GM11168 (cell line): ENCODE data around the gene CMTM1.

Experiments
- in situ Hi-C: fragments of 300-500 bp; cut with MboI; formaldehyde crosslinking; loops from one replicate; pipeline ENCODE4 v1.12.0; 2022; ENCODE audit warnings: low sequenced_read_pairs; ENCODE audit not compliant: unreplicated experiment

Gene CMTM1

DNA sequence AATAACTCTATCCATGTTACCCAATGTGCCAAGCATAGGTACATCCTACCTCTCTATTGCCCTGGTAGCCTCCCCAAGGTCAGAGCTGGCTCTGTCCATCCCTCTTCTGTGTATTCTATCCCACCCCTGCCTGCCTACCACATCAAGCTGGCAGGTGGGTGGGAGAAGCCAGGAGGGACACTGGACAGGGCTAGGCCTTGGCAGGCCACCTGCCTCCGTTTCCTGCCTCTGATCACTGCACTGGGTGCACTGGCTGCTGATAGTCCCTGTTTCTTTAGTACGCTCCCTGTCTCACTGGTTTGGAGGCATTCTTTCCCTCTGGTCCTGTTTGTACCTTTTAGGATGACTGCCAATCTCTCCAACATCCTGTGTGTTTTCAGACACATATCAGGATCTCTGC, 29.0 kb upstream of the CMTM1 start:
- in situ Hi-C loops, result no loop called here

GRCh38 chr16:66538910-66539309, 27.3 kb upstream of the CMTM1 start:
- in situ Hi-C loops, result no loop called here

GRCh38 chr16:66539623-66540469, 26.4 kb upstream of the CMTM1 start:
- in situ Hi-C loops, result no loop called here

DNA sequence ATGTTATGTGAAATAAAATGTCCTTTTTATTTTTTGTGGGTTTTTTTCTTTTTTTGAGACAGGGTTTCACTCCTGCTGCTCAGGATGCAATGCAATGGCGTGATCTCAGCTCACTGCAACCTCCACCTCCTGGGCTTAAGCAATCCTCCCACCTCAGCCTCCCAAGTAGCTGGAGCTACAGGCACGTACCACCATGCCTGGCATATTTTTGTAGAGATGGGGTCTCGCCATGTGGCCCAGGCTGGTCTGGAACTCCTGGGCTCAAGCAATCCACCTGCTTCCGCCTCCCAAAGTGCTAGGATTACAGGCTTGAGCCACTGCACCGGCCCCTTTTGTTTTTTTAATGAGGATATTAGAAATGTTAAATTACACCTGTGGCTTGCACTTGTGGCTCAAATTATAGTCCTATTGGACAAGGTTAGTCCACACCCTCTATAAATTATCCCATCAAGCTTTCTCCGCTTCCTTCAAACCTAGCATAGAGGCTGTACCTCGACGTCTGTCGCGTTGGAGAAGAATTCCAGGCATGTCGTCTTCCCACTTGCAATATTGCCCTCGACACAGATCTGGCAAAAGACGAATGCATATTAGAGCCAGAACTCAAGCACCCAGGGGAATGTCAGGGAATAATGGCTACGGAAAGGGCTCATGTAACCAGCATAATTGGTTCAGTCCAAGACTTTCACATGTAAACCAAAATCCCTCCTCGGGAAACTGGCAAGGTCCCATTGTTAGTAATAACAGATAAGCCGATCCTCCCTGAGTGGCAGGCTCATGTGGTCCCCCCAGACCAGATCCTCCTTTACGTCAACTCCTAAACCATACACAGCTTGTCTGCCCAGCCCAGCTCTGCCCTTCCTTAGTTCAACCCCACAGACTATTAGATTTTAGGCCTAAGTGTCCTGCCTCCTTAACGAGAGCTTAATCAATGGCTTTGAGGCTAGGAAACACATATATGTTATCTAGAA, 24.6 kb upstream of the CMTM1 start:
- in situ Hi-C loops, result no loop called here

- in situ Hi-C loops, result no loop called here
These were observed 23.8 kb upstream of the CMTM1 start for GRCh38 chr16:66542396-66542795.

DNA sequence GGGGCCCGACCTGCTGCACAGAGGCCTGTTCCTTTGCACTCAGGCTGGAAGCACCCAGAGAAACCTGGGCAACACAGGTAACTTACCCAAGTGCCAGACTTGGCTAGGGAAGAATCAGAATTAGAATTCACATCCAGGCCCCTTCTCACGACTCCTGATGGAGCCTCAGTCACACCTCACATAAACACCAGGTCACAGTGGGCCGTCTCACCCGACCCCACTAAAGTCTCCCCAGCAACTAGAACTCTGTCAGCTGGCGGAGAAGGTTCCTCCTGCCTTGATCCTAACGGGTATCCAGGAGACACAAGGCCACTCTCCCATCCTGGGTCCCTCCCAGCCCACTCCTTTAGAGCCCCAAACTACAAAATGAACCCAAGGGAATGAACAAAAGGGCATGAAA, 22.7 kb upstream of the CMTM1 start:
- in situ Hi-C loops, result no loop called here

- in situ Hi-C loops, result no loop called here
These were observed 22.1 kb upstream of the CMTM1 start for GRCh38 chr16:66544016-66544757.

GRCh38 chr16:66547101-66547989, 18.9 kb upstream of the CMTM1 start:
- in situ Hi-C loops, result no loop called here

DNA sequence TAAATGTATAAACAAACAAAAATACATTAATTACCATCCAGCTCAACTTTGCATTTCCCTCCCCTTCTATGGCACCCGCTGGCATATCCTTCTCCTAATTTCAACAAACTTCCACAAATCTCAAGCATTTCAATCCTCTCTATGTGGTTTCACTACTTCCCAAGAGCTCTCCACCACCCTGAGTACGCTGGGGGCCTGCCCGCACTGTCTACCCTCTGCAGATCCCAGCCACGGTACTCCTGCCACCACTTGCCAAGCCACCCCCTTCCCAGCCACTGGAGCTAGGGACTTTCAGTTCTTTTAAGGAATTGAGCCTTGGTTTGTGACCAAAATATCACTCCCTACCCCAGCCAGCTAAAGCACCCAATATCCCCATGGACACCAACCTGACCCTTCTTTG, 18.2 kb upstream of the CMTM1 start:
- in situ Hi-C loops, result no loop called here

- in situ Hi-C loops, result no loop called here
These were observed 17.4 kb upstream of the CMTM1 start for GRCh38 chr16:66548868-66549267.

- in situ Hi-C loops, result no loop called here
These were observed 16.7 kb upstream of the CMTM1 start, which contains the start of gene TK2 for GRCh38 chr16:66549284-66550131. Gene TK2, minus strand, starts transcription at chr16:66550122. Its CDS starts 61 bp downstream, at chr16:66550061.

DNA sequence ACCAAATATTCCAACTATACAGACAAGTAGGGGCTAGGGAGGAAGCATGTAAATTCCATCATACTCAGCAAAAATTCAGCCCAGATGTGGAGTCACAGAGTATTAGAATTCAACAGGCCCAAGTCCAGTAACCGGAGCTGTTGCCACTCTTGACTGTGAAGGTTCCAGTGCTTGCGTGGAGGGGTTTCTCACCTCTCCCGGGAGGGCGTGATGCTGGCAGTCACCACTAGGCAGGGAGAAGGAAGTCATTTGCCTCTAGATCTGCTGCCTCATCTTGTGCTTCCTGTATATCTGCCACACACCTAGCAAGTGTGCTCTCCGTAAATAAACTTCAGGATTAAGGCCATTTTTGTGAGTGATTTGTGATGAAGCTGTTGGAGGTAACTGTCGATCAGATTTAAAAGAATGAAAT, 14.9 kb upstream of the CMTM1 start:
- in situ Hi-C loops, result no loop called here

GRCh38 chr16:66551788-66552285, 14.4 kb upstream of the CMTM1 start:
- in situ Hi-C loops, result no loop called here

DNA sequence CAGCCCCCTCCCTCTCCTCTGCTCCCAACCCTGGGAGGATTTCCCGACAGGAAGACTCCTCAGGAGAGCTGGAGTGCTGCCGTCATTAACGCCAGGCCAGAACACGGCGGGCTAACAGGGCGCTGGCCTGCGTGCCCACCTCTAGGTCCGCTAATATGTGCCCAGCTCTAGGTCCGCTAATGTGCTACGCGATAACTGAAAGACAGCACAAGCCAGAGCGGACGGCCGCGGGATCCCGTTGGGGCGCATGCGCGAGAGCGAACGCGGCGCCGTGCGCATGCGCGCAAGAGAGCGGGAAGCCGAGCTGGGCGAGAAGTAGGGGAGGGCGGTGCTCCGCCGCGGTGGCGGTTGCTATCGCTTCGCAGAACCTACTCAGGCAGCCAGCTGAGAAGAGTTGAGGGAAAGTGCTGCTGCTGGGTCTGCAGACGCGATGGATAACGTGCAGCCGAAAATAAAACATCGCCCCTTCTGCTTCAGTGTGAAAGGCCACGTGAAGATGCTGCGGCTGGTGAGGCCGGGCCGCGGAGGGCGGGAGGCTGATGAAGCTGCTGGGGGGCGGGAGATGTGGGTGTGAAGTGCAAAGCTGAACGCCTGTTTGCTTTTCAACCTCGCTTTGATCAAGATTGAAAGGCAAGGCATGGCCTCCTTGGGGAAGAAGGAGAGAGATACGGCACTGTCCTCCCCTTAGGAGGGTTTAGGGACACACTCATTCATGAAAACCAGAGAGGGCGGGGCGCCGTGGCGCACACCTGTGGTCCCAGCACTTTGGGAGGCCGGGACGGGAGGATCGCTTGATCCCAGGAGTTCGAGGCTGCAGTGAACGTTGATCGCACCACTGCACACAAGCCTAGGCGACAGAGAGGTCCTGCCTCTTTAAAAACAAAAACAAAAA, 13.7 kb upstream of the CMTM1 start, which contains the start of gene CKLF:
Gene CKLF, plus strand, starts transcription at position 291 of the 892 bp plus-strand sequence. Its CDS starts 140 bp downstream, at position 431.
- in situ Hi-C loops, result no loop called here

- in situ Hi-C loops, result no loop called here
These were observed 13.0 kb upstream of the CMTM1 start for GRCh38 chr16:66553223-66553622.

GRCh38 chr16:66554021-66554420, 12.2 kb upstream of the CMTM1 start:
- in situ Hi-C loops, result no loop called here

GRCh38 chr16:66554495-66554894, 11.7 kb upstream of the CMTM1 start:
- in situ Hi-C loops, result no loop called here
